Measurements from ENCODE around the gene ANKRD13A.
A peak's percentile ranks its signal among the peaks of the same experiment; 100 is the strongest.
"Not testable (repeated sequence)": the region's sequence is repeated elsewhere in the genome, so short reads cannot be mapped to it uniquely, and the experiment has no call there.

ANKRD13A gene

DNA sequence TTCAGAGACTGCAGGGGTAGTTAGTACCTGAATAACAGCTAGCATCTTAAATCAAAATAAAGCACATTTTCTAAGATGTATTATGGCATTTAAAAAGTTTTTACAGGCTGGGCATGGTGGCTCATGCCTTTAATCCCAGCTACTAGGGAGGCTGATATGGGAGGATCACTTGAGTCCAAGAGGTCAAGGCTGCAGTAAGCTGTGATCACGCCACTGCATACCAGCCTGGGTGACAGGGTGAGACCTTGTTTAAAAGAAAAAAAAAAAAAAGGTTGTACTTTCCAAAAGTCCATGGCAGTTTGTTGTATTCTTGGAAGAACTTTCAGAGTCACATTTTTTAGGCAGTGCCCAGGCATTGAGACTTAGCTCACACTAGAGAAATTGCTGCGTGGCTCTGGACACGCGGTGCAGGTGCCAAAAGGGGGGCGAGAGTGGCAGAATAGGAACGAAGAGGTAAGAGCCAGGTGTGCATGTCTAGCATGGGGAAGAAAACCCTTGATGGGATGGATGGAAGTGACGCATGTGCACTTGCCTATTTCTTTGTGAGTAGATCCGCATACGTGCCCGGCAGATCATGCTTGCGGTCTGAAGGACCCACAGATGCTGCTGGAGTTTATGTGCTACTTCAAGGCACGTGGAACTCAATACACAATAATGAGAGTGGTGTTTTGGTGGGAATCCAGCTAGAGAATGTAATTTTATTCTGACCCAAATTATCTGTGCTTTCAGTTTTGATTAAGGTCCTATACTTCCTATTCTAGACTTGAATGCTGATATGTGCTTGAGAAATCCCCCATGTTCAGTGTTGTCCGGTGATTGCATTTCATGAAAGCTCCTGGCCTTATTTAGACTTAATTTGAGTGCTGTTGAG, 11.9 kb downstream of the ANKRD13A start:
- DNase-seq, result no peak

DNA sequence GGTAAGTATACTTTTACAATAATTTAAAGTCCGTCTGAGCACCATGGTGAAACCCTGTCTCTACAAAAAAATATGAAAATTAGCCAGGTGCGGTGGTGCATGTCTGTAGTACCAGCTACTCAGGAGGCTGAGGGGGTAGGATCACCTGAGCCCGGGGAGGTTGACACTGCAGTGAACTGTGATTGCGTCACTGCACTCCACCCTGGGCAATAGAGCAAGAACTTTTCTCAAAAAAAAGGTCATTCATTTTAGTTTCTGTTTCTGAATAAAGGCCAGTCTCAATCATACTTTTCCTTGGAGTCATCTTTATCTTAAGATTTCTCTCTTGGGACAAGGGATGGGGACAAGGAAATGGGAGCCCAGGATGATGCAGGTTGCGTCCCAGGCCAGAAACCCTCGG, 12.9 kb downstream of the ANKRD13A start:
- DNase-seq, result no peak

DNA sequence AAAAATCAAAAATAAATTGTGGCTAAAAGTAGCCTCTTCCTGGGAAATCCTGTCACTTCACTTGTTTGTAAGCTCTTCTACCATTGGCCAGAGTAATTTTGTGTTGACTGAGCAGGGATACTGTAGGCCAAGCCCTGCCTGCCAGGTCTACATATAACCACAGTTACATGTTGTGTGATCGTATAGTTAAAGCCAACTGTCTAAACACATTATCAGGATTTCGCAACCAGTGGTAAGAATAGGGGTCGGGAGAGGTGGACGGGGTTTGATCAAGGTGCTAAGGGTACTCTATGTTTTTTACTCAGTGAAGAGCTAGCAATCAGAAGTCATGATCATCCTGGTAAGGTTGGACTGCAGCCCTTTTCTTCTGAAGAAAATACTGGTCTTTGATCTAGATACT, 13.4 kb downstream of the ANKRD13A start:
- DNase-seq, result no peak

DNA sequence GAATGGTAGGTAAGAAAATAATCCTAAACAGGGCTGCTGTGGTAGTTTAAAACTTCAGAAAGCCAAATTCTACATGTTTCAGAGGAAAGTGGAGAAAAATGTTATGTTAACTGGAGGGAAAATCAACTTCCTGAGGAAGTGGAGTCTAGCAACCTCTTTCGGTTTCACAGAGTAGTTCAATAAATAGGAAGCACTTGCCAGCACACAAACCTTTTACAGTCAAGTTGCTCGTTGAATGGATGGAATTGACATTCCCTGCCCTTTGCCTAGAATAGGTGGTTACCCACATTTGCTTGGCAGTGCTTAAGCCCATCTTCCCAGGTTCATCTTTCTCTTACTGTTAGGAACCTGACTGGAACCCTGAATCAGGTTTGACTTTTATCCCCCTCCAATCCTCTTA, 15.9 kb downstream of the ANKRD13A start:
- no peak for DNase-seq

DNA sequence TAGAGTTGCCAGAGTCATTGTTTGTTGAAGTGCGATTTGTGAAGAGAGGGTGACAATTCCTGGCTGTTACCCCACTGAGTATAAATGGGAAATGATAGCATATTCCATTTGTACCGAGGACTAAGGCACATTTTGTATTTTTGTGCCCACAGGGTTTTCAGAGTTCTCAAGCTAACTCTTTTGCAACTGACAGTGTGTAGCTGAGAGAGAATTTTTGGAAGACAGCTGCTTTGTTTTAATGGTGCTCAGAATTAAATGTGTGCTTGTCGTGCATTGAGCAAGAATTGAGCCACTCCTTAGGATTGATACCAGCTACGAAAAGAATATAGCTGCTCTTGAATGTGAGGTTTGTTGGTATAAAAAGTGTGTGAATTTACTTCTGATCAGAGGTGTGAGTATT, 21.7 kb downstream of the ANKRD13A start:
- DNase-seq, result no peak

DNA sequence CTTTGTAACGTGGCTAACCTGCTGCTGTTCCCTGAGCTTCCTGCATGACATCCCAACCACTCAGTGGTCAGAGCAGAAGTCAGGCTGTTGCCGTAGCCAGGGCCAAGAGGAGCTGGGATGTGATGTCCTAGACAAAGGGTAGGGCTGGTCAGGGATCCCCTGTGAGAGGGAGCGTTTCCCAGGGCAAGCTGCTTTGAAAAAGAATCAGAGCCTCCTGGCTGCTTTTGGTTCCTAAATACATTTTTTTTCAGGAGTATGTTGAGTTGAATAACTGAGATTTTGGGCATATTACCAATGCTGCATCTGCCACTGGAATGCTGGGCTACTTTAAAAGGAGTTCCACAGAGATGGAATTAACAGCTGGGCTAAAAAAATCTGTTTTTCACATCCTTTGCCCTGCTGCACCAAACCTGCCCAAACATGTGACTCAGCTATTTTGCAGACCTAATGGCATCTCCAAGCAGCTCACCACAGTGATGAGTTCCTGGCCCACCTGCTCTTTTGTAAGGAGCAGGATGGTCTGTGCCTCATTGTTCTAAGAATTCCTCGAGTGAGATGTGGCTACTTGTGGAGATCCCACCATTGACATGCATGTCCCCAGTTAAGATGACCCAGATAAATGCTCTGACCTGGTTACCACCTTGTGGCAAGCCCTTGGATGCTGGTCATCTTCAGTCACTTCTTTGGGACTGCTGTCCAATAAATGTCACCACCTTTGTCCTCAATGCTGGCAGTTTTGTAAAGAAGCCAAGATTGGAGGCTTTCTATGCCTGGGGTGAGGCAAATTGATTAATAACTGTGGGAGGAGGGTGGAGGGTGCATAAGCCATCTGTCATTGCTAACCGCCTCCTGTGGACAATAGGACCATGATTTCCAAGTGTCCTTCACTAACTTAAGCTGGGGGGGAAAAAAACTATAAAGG, 24.1 kb downstream of the ANKRD13A start:
- no peak for DNase-seq

DNA sequence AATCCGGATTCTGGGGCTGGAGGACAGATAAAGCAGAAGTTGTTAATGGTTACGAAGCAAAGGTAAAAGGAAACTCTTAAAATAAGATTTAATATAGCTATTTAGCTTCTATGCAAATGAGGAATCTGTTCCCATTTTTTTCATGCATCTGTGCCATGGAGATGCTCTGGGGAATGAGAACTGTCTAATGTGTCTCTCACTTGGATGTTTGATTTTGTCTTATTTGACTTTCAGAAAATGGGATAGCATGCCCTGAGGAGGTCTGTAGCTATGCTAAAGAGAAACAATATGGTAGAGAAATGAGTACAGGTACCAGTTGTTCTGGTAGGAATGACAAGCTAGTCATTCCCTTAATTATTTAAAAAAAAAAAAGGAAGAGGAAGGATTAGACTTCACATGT, 24.8 kb downstream of the ANKRD13A start:
- no peak for DNase-seq

DNA sequence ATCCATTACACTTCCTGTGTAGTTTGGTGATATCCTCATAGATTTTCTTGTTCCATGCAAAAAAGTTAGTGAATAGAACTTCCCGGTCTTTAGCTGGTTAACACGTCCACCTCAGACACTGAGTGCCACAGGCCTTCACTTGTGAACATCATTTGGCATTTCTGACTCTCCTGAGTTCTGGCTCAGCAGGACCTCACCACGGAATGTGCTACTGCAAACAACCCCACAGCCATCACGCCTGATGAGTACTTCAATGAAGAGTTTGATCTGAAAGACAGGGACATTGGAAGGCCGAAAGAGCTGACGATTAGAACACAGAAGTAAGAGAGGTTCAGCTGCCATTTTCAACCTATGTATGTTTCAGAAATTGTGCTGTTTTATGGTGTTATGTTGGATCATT, 29.1 kb downstream of the ANKRD13A start:
- DNase-seq, result no peak

DNA sequence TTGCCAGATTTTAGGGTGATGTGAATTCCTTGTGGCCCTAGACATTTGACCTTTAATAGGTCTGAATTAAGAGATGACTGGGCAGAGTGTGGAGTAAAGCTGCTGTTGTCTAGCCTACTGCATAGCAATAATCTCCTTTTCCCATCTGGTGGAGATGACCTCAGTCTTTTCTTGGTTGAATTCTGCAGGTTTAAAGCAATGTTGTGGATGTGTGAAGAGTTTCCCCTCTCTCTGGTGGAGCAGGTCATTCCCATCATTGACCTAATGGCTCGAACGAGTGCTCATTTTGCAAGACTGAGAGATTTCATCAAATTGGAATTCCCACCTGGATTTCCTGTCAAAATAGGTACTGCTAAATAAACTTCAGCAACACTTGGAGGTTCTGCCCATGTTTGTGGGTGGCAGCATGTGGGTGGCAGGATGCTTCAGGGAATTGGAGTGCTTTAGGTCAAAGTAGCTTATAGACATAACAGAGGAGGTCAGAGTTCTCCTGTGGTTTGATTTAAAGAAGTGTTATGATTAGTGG, 30.1 kb downstream of the ANKRD13A start:
- DNase-seq, result no peak

DNA sequence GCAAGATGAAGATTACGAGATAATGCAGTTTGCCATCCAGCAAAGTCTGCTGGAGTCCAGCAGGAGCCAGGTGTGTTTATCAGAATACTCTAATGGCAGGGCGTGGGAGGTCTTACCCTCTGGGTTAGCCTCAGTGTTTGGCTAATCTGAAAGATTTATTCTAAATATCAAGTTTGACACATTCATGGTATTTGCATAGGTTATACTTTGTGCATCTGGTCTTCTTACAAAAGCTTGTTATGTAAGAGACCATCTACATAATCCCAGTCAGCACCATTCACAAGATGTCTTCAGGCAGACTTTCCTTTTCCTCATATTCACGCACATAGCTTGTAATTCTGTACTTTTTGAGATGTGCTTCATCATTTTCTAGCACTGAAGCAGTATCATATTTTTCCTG, 34.7 kb downstream of the ANKRD13A start:
- DNase-seq, result no peak

DNA sequence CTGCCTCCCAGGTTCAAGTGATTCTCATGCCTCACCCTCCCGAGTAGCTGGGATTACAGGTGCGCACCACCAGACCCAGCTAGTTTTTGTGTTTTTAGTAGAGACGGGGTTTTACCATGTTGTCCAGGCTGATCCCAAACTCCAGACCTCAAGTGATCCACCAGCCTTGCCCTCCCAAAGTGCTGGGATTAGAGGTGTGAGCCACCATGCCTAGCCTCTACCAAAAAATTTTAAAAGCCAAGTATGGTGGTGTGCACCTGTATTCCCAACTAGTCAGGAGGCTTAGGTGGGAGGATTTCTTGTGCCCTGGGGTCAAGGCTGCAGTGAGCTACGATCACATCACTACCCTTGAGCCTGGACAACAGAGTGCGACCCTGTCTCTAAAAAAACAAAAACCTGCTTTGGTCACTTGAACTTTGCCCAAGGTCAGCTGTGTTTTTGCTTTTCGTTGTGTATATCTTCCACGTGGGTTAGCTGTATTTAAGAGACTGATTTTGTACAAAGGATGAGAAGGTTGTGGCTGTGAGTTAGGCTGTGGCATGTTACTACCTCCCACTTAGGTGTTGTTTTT, 36.4 kb downstream of the ANKRD13A start:
- no peak for DNase-seq

DNA sequence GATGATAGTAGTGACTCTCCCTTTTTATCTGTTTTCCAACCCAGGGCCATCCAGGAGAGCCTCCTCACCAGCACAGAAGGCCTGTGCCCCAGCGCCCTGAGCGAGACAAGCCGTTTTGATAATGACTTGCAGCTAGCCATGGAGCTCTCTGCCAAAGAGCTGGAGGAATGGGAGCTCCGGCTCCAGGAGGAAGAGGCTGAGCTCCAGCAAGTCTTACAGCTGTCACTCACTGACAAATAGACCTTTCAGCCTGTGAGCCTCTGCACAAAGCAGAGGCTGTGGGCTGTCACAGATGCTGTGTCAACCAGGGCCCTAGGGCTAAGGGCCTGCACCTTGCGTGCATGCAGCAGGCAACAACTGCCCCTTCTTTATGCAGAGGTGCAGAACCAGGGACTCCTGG, 38.1 kb downstream of the ANKRD13A start:
- peak; percentile 47 for DNase-seq

DNA sequence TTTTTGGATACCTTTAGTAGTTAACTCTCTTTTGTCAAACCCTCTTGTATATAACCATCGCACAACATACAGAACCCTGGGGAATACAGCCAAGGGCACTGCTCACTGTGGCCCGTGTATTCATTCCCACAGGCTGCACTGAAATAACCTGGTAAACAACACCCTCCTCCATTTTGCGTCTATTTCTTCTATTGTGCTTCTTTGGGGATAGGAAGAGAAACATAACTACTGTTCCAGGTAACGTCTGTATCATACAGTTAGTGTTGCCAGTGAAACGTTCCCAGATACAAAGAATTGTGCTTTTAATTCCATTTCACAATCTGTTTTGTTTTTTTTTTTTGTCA, 39.5 kb downstream of the ANKRD13A start:
- no peak for DNase-seq

DNA sequence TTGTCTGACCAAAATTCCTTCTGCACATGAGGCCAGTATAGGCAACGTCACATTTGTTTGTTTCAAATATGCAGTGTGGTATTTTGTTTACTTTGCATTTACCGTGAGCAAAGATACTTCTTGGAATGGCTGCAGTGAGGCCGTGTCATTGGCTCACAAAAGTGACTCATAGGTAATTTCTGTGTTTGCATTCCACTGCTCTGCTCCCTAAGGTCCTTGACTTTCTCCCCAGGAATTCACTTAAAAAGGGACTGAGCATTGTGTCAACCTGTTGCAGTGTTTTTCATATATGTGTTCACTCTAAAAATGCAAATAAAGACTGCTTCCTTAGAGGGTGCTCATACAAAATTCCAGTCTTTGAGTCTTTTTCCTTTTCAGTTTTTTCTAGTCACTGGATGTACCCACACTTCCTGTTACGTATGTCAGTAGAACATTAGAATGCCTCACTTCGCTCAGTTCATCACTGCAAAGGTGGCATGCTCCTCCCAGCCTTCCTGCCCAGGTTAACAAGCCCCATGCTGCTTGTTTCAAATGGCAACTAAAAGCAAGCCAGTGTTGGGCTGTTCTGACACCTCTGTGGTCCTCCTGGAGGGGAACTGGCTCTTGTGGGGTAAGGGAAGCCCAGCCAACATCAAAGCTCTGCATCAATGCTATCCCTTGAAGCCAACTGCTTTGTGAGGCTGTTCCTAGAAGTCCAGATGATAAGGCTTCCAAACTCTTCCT, 40.0 kb downstream of the ANKRD13A start:
- DNase-seq, result no peak

DNA sequence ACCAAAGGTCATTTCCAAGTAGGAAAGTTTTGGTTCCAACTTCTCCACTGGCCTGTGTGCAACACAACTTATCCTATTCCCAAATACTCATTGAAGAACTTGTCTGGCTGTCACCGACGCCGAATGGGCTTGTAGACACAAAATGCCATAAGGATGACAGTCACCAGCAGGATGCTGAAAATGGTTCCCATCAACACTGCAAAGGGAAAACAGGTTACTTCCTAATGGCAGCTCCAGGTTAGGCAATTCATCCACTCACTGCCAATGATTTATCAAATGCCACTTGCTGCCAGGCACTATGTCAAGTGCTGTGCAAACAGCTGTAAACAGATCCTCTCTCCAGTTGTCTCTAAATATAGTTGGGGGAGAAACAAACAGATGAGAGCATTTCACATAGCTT, 43.0 kb downstream of the ANKRD13A start:
- DNase-seq, result no peak

DNA sequence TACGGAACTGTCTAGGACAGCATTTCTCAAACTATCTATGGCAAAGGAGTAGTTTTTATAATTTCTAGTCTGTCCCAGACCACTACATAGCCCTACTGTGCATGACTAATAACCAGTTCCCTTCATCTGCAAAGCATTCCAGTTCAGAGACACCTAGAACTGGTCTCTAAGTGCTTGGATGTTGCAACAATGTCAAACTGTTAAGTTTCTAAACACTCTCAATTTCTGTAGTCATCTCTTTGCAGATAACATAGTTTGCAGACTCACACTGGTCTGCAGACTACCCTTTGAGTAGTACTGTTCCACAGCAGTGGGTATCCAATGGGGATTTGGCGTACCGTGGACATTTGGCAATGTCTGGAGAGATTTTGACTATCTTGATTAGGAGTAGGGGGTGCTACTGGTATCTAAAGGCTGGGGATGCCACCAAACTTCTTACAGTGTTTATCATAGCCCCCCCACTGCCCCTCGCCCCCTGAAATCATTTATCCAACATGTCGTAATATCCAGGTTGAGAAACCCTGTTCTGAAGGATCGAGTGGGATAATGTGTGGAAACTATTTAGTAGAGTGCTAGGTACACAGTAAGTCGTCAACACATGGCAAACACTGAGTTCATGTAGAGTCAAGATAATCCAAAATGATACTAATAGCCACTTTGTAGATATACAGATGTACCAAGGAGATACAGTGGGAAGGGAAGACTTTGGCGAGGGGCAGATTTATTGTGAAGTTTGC, 47.4 kb downstream of the ANKRD13A start:
- no peak for DNase-seq

DNA sequence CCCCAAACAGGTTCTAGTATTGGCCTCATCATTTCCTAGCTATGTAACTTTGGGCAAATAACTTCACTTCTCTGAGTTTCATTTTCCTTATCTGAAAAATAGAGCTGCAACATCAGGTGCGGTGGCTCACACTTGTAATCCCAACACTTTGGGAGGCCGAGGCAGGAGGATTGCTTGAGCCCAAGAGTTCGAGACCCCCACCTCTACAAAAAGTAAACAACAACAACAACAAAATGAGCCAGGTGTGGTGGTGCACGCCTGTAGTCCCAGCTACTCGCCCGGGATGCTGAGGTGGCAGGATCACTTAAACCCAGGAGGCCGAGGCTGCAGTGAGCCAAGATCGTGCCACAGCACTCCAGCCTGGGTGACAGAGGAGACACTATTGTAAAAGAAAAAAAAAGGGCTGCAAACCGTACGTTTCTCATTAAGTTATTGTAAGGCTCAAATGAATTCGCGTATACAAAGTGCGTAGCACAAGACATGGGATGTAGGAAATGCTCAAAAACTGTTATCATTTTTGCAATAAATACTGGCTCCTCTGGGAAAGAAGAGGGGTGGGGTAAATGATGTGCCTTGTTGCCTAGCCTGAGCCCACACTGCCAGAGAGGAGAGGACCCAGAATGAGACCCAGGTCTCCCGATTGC, 48.2 kb downstream of the ANKRD13A start:
- DNase-seq, result no peak

DNA sequence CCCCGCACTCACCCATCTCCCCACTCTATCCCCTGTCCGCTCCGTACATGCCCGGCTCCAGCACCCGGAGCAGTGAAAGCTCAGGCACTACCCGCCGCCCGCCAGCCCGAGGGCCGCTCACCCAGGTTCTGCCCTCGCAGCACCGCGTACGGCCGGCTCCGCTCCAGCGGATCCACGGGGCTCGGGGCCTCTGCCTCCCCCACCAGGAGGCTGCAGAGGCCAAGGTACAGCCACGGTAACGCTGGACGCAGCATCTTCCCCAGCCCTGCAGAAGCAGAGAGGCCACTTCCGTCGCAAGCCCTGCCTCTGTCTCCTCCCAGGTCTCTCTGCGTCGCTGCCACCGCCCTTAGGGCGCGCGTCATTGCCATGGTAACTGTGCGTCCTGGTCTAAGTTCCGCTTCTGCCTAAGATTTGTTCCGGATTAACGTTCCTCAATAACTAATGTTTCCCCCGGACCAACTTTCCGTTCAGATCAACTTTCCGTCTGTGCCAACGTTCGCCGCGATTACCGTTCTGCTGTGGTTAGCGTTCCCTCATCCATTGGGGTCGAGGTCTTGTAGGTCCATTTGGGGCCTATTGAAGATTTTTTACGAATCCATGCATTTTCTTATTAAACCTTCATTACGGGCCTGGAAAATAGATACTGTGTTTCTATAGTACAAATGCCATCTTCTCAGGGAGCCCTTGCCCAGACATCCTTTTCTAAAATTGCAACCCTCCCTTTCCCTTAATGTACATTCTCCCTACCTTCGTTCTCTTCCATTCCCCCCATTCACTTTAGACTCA, 49.2 kb downstream of the ANKRD13A start, which contains the start of gene C12orf76:
Gene C12orf76, minus strand, starts transcription at position 281 of the 786 bp plus-strand sequence. Its CDS starts 27 bp downstream, at position 254.
- DNase-seq, result peak; percentile 96

DNA sequence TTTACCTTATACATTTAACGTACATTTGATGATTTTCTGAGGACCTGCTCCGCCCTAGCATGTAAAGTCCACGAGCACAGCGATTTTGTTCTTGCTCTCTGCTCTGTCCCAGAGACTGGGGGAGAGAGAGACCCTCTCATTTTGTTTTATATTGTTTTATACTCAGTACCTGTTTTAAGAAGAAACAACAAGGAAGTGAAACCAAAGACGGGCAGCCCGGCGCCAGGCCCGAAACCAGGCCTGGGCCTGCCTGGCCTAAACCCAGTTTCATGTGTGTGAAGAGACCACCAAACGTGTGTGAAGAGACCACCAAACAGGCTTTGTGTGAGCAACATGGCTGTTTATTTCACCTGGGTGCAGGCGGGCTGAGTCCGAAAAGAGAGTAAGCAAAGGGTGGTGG, 49.8 kb downstream of the ANKRD13A start:
- DNase-seq, result not testable (repeated sequence)

DNA sequence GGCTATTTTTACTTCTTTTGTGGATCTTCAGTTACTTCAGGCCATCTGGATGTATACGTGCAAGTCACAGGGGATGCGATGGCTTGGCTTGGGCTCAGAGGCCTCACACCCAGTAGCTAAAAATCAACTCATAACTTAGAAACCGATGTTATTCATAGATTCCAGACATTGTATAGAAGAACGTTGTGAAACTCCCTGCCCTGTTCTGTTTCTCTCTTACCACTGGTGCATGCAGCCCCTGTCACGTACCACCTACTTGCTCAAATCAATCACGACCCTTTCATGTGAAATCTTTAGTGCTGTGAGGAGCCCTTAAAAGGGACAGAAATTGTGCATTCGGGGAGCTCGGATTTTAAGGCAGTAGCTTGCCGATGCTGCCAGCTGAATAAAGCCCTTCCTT, 50.4 kb downstream of the ANKRD13A start:
- not testable (repeated sequence) for DNase-seq

Data from midbrain (tissue), 1 donor.